Stimulated activated CD8-positive, alpha-beta memory T cell treated with anti-CD3 and anti-CD28 coated beads, Interleukin-12 subunit alpha, Interleukin-12 subunit beta, amount 100 ng/mL, for 1 hour (primary cell): ENCODE data around the gene RNU6-9.

Experiments used
- DNase-seq: peaks from one replicate; pipeline ENCODE4 v3.0.0-alpha.2; 2020; ENCODE audit warnings: low read depth

RNU6-9 gene

DNA sequence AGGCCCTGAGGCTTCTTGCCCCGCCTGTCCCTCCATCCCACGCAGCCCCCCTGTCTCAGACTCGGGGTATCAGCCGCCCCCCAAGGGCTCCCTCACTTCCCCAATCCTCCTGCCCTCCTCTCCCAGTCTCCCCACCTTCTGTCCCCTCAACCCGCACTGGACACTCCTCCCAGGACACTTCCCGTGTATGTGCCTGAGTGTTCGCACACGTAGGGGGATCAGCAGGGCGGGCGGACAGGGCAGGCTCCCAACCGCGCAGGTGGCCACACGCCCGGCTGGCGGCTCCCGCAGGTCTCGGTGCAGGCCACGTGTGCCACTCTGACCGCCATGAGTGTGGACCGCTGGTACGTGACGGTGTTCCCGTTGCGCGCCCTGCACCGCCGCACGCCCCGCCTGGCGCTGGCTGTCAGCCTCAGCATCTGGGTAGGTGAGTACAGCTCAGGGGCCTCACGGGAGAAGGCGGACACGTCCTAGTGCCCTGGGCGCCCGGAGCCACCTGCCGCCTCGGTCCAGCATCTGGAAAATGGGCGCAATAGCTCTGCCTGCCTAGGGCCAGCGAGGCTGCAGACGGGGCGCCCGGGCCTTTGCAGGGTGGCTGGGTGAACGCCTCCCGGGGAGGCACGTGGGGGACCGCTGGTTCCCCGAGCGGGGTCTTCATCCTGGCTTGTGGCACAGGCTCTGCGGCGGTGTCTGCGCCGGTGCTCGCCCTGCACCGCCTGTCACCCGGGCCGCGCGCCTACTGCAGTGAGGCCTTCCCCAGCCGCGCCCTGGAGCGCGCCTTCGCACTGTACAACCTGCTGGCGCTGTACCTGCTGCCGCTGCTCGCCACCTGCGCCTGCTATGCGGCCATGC, 26.1 kb downstream of the RNU6-9 start:
- DNase-seq = no peak

GRCh38 chr19:920051-920864, 27.0 kb downstream of the RNU6-9 start:
- DNase-seq = peak; percentile 50

- DNase-seq = no peak
Observed at GRCh38 chr19:924553-925086, 31.3 kb downstream of the RNU6-9 start.

DNA sequence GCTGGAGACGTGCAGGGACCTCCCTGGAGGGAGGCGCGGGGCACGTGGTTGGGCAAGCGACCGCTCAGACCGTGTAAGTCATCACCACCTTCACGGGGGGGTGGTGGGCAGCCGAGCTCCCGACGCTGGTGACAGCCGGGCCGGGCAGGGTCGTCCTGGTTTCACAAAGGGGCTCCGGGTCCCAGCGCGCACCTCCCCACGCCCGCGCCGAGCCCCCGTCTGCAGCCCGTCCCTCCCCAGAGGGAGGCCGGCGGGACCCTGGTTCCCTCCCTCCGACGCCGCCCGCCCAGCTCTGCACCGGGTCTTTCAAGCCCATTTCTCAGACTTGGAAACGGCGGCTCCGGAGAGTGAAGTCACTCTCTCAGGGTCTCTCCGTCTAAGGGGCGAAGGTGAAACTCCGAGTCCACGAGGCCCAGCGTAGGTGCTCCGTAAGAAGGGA, 31.8 kb downstream of the RNU6-9 start:
- DNase-seq = no peak

DNA sequence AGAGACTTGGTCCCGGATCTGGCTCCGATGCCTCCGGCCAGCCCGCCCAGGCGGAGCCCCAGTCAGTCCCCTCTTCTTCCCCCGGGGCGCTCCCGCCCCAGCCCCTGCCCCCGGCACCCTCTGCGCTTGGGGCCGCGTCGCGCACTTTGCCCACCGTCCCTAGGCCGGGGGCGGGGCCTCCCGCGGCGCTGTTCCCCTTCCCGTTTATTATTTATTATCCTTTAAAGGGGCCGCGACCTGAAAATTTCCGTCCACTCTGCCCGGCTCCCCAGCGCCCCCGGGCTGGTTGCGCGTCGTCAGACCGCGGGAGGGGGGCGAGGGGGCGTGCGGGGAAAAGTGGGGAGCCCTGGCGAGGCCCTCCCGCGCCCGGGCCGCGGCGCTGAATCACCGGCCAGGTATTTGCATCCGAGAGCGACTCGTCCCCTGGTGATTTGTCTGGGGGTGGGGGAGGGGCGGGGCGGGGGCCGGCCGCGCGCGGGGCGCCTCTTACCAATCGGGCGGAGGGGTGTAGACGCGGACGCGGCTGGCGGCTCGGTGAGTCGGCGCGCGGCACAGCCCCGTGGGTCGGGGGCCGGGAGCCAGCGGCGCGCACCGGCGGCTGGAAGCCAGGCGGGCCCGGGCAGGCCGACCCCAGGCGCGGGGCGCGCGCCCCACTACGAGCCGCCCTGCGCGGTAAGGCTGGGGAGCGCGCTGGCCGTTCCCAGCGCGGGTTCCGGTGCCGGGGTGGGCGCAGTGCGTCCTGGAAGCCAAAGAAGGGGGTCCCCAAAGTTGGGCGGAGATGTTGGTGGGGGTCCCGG, 32.4 kb downstream of the RNU6-9 start, which contains the start of gene ARID3A:
ARID3A (plus strand) TSS at position 510 of the 797 bp plus-strand sequence. CDS start 3,494 bp downstream, outside the sequence.
- DNase-seq = peak; percentile 58

GRCh38 chr19:926323-926588, 33.0 kb downstream of the RNU6-9 start:
- no peak for DNase-seq

DNA sequence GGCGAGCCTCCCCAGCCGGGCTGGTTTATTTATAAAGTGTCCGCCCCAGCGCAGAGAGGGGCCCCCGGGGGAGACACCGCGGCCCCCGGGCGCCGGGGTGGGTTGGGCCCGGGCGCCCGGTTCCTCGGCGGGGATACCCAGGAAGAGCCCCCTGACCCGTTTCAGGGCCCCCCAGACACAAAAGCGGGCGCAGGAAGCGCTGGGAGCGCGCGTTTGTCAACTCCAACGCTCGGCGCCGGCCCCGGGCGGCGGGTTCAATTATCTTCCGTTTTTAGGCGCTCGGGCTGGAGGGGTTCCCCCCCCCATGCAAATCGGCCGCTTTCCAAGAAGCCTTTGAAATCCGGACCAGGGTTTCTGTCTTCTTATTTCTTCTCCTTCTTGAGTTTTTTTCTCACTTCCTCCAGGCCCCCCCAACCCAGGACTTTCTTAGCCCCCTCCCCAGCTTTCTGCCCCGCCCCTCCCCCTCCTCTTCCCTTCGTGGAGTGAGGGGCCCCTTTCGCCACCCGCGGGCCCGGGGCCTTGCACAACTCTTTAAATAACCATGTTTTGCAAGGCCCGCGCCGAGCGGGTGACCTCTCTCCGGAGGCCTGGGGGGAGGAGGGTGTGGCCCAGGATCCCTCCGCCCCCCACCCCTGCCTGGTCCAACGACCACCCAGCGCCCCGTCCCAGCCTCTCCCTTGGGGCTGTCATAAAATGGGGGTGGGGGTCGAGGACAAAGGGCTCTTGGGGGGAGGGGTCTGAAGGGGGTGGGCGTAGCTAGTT, 33.5 kb downstream of the RNU6-9 start:
- DNase-seq = no peak

DNA sequence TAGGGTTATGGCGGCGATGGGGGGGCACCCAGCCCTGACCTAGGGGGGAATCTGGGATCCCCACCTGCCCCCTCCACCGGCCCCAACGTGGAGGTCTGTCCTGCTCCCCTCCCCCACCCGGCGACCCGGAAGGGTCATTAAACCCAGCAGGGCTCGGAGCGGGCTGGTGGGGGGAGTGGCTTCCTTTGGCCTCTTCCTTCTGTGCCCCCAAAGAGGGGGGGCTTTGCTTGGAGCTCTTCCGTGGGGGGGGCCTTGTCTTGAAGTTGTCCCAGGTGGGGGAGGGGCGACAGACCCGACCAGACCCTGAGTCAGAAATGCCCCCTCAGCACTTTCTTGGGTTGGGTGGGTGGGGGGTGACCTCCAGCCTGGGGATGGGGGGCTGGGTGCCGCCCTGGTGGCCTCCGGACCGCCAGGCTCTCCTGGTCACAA, 34.1 kb downstream of the RNU6-9 start:
- no peak for DNase-seq

GRCh38 chr19:927780-928401, 34.6 kb downstream of the RNU6-9 start:
- DNase-seq = no peak

GRCh38 chr19:928471-929202, 35.4 kb downstream of the RNU6-9 start:
- DNase-seq = no peak

DNA sequence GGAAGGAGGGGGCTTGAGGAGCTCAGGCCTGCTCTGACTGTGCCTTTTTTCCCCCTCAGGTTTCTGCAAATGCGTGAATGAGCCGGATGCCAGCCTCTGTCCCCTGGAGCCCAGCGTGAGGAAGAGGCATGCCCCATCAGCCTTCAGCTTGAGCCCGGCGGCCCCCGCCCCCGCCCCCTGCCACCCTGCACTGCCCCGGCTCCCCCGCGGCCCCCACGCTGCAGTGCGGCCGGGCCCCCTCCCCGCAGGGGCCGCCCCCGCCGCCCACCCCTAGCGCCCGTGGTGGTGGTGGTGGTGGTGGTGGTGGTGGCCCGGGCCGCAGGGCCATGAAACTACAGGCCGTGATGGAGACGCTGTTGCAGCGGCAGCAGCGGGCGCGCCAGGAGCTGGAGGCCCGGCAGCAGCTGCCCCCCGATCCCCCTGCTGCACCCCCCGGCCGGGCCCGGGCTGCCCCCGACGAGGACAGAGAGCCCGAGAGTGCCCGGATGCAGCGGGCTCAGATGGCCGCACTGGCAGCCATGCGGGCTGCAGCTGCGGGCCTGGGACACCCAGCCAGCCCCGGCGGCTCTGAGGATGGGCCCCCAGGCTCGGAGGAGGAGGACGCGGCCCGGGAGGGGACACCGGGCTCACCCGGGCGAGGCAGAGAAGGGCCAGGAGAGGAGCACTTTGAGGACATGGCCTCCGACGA, 36.1 kb downstream of the RNU6-9 start:
- no peak for DNase-seq

DNA sequence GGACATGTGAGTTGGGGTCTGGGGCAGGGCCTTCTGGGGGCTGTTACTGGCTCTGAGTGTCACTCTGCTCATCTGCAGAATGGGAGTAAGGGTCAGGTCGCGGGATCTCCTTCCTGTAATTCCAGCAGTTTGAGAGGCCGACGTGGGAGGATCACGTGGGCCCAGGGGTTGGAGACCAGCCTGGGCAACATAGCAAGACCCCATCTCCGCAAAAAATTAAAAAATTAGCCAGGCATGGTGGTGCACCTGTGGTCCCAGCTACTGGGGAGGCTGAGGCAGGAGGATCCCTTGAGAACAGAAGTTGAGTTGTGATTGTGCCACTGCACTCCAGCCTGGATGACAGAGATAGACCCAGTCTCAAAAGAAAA, 36.6 kb downstream of the RNU6-9 start:
- DNase-seq = no peak

DNA sequence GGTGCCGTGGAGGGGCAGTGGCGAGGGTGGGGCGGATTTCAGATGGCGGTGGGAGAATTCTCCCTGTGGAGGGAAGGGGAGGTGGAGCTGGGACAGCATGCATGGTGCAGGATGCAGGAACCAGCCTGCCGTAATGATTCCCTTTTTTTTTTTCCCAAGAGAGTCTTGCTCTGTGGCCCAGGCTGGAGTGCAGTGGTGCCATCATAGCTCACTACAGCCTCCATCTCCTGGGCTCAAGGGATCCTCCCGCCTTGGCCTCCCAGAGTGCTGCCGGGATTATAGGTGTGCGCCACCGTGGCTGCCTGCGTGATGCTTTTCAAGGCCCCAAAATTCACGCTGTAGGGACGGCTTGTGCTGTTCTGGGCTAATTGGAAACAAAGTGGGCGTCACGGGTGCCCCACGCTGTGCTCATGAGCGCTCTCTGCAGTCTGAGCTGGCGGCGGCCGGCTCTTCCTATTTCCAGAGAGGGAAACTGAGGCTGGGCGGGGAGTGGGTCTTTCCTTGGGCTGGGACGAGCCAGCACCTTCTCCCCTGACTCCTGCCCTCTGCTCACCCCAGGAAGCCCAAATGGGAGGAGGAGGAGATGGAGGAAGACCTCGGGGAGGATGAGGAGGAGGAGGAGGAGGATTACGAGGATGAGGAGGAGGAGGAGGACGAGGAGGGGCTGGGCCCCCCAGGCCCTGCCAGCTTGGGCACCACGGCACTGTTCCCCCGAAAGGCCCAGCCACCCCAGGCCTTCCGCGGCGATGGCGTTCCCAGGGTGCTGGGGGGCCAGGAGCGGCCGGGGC, 38.8 kb downstream of the RNU6-9 start:
- no peak for DNase-seq

GRCh38 chr19:932648-933552, 39.6 kb downstream of the RNU6-9 start:
- DNase-seq = no peak

- DNase-seq = no peak
Observed at GRCh38 chr19:933553-933882, 40.2 kb downstream of the RNU6-9 start.

DNA sequence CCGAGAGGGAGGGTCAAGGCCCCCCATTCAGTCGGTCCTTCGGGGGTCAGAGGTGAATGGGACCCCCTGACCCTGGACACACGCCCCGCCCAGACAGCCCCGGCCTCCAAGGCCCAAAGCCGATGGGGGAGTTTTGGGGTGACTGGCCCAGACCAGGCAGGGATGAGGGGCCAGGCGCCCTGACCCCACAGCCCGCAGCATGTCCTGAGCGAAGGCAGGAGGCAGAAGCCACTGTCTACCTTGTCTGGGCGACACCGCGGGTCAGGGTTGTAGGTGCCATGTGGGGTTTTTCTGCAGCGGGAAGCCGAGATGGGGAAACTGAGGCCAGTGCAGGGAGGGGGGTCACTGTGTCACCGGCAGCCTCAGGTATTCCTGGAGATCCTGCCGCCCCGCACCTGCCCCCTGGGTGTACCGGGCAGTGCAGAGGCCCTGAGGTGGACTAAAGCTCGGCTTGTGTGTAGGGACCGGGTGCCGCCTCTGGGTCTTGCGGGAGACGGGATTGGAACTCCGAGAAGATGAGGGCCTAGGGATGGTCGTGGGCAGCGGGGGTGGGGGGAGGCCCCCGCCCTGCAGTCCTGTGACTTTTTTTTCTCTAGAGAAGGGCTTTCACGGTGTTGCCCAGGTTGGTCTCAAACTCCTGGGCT, 41.0 kb downstream of the RNU6-9 start:
- no peak for DNase-seq

DNA sequence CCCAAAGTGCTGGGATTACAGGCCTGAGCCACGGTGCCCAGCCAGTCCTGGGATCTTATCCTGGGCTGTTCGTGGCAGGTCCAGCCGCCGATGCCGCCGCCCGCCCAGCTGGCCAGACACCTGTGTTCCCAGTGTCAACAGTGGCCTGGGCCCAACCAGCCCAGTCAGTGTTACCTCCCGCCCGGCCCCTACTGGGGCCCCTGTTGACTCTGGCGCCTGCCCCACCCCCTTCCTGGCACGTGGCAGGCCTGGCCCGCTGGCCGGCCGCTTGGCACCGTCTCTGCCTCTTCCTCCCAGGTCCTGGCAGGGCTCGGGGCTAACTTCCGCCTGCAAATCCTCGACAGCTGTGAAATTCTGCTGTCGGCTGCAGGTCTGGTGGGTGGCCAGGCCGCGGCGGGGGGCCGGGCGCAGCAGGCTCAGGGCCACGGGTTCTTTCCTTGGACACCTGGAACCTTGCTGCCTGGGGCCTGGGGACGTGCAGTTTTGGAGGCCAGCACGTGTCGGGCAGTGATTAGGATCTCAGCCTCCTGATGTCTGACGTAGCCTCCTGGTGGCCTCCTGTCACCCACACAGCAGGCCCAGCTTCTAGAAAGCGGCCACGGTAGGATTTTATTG, 41.7 kb downstream of the RNU6-9 start:
- no peak for DNase-seq
